ENCODE data around the gene PLEKHG4B. TPM values are rescaled to one million over a fixed set of nuclear protein-coding genes. Genes with fewer than 3 reads are reported as not detected.

PLEKHG4B gene
- total and polyA plus RNA-seq, 2 of the 4 experiments (the other 2 are of a cell fraction): 1.1 TPM

DNA sequence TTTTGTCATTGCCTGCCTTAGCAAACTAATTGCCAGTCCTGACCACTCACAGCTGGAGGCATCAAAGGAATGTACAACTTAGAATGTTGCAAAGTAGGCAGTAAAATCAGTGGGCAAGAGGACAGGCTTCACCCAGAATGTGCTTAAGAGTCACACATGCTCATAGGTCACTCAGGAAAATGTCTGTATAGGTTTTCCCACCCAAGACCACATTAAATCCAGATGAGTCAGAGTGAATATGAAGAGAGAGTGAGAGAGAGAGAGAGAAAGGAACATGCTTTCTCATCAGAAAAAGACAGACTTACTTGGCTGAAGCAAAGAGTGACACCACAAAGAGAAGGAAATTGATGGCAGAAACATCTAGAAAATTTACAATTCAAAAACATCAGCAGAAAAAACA lies 37.9 kb downstream of the PLEKHG4B start:
- H2AFZ ChIP-seq (replicated peaks; ENCODE audit: low read length, poor library complexity): no peak overlapping the region

More for the DNA sequence above, 37.9 kb downstream of the PLEKHG4B start:
- H3K9me1 ChIP-seq (ENCODE audit: insufficient read depth, low read length): peaks cover 3% of the 10 kb centered on the region; the same call in 1 of the 2 replicates
- H2BK5ac ChIP-seq (ENCODE audit: low read depth, low read length, poor library complexity, severe bottlenecking): no peak overlapping the region
- dilution Hi-C loops (cut with HindIII; ENCODE audit: low sequenced_read_pairs, unreplicated experiment): no loop called here
- no peak overlapping the region for H4K5ac ChIP-seq (ENCODE audit: low read depth, low read length)
- H3K27ac ChIP-seq (ENCODE audit: insufficient read depth, low read length): no peak overlapping the region
- H3K23ac ChIP-seq (ENCODE audit: low read depth, low read length): no peak overlapping the region
- no peak overlapping the region; the same call in 1 of the 2 replicates for H3K14ac ChIP-seq (replicated peaks; ENCODE audit: low read depth, low read length)
- no peak overlapping the region for H3K56ac ChIP-seq (ENCODE audit: extremely low read depth, insufficient read depth, low read length)
- BruUV-seq (replicated peaks): no TSS peak
- intact Hi-C loops (cut with micrococcal nuclease): no loop called here
- H4K91ac ChIP-seq (ENCODE audit: insufficient read depth, low read depth, low read length): no peak overlapping the region
- TF ChIP-seq BHLHE40 (IDR thresholded peaks at IDR 0.05; ENCODE audit: low read depth, low read length) (peak; percentile 9; the same call in 1 of the 2 replicates), MAFK (IDR thresholded peaks at IDR 0.05; ENCODE audit: low read depth, low read length) (peak; percentile 46; the same call in 1 of the 2 replicates), MAZ (IDR thresholded peaks at IDR 0.05; ENCODE audit: borderline replicate concordance, low read depth, low read length) (no peak), FOS (IDR thresholded peaks at IDR 0.05; ENCODE audit: low read depth, low read length) (peak; percentile 25; the same call in 1 of the 2 replicates)
- no peak overlapping the region; the same call in 1 of the 2 replicates for H3K4me2 ChIP-seq (ENCODE audit: low read depth, low read length)
- H3K9ac ChIP-seq (ENCODE audit: low read depth, low read length): no peak overlapping the region
- no peaks in the 10 kb centered on the region for H3K79me1 ChIP-seq (ENCODE audit: low read depth in 1 of 2, low read length in 2 of 2)
- H3K27me3 ChIP-seq (ENCODE audit: control insufficient read depth, insufficient read depth, low read length): peaks cover 2% of the 10 kb centered on the region; the same call in 1 of the 2 replicates
- in situ Hi-C loops (cut with MboI; ENCODE audit: low sequenced_read_pairs): no loop called here
- H2AK9ac ChIP-seq (replicated peaks; ENCODE audit: low read depth, low read length, poor library complexity): no peak overlapping the region
- peak; percentile 85 for DNase-seq
- ATAC-seq (ENCODE audit: low read depth): peak; percentile 75
- POLR2A ChIA-PET (ENCODE audit: unreplicated experiment): no interaction called here
- no peak overlapping the region for H2BK20ac ChIP-seq (ENCODE audit: low read depth, low read length)
- H3K18ac ChIP-seq (ENCODE audit: low read depth, low read length): no peak overlapping the region
- H3K4me1 ChIP-seq (ENCODE audit: control insufficient read depth, insufficient read depth, low read length): peaks cover 5% of the 10 kb centered on the region; the same call in 1 of the 2 replicates
- H4K8ac ChIP-seq (ENCODE audit: low read depth in 2 of 2, low read length in 2 of 2): no peak overlapping the region
- H3K4me3 ChIP-seq (ENCODE audit: insufficient read depth, low read depth, low read length): no peak overlapping the region
- no peak overlapping the region for H2AK5ac ChIP-seq (ENCODE audit: low read depth, low read length)
- no peak overlapping the region for H2BK15ac ChIP-seq (ENCODE audit: low read depth, low read length)
- CTCF ChIA-PET: no interaction called here
- peaks cover 3% of the 10 kb centered on the region; the same call in 1 of the 2 replicates for H3K9me3 ChIP-seq (ENCODE audit: control insufficient read depth, insufficient read depth, low read length)
- no peaks in the 10 kb centered on the region for H3K36me3 ChIP-seq (ENCODE audit: control insufficient read depth, insufficient read depth, low read length)
- H2BK120ac ChIP-seq (ENCODE audit: low read depth, low read length): no peak overlapping the region
- no peaks in the 10 kb centered on the region for H4K20me1 ChIP-seq (ENCODE audit: insufficient read depth, low read length)
- H3K4ac ChIP-seq (ENCODE audit: low read depth, low read length): no peak overlapping the region

Measured in IMR-90 (cell line).